ACHN (cell line): ENCODE results near the gene MOB1B.
A peak's percentile ranks its signal among the peaks of the same experiment; 100 is the strongest.

Experiments used
- DNase-seq: peaks from one replicate; pipeline ENCODE4 v3.0.0-alpha.2; 2015
- in situ Hi-C: cut with HindIII; loops from 2 replicates; pipeline ENCODE4 v1.10.0; 2017; ENCODE audit warnings: low sequenced_read_pairs, low pct_ligation_motif_present, low pct_unique_long_range_greater_than_20kb

The MOB1B gene

GRCh38 chr4:70945046-70945445 is 42.9 kb downstream of the MOB1B start:
- in situ Hi-C loops = no loop called here
- DNase-seq = no peak

DNA sequence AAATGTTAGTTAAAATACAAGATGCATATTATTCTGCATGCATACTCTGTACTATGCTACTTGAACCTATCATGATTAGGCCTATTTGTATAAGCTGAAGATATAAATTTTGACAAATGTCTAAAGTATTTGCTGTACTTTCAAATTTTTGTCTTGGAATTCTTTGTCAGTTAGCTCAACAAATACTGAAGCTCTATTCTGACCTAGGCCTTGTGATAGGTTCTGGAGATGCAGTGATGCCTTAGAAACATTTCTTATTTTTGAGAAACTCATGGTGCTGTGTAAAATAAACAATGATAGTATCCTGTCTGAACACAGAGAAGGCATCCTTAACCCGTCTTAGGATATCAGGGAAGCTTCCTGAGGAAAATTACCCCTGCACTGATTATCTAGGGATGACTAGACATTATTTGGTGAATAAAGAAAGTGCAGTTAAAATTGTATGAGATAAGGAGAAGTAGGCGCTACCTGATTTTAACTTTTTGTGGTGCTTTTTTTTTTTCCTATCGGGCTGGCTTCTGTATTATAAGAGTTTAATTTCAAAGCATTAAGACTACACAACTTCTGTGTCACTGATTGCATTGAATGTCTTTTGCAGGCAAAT is 43.4 kb downstream of the MOB1B start:
- in situ Hi-C loops = no loop called here
- DNase-seq = no peak

DNA sequence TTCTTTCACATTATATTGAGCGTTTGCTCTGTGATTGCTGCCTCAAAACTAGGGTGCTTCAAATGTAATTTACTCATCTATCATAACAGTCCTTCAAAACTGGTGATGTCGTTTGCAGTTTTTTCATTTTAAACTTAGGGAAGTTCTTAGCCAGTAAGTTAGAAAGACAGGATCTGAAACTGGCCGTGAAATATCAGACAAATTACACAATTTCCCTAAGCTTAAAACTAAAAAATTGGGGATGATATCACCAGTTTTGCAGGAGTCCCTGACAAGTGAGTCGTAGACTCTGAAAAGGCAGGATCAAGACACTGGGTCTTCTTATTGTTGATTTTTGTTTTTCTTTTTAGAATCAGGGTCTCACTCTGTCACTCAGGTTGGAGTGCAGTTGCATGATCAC is 44.8 kb downstream of the MOB1B start:
- in situ Hi-C loops = no loop called here
- DNase-seq = no peak

DNA sequence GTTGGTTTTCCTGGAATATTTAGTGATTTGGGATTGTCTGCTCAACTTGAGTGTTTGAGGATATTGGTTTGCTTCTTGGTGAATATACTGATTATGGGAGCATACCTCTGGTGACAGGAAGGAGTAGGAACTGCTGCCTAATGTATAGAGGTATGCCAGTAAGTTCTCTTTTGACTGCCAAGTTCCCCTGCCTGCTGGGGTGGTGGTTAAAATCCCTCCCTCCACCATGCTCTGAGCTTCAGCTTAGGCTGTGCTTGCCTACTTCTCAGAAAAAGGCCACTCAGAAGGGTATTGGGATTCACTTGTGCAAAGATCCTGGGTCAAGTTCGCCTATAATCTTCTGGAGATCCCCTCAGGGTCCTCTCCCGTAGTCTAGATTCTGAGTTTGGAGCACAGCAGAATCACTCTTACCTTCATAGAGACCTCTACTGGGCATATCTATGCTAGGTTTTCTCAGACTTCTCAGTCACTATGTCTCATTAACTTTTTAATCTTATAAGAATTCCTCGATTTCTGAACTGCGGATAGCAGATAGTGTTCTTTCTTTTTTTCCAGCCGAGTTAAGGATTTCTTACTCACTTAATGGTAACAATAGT is 46.6 kb downstream of the MOB1B start:
- in situ Hi-C loops = no loop called here
- no peak for DNase-seq

GRCh38 chr4:70954032-70954431 is 51.9 kb downstream of the MOB1B start:
- in situ Hi-C loops = no loop called here
- no peak for DNase-seq

DNA sequence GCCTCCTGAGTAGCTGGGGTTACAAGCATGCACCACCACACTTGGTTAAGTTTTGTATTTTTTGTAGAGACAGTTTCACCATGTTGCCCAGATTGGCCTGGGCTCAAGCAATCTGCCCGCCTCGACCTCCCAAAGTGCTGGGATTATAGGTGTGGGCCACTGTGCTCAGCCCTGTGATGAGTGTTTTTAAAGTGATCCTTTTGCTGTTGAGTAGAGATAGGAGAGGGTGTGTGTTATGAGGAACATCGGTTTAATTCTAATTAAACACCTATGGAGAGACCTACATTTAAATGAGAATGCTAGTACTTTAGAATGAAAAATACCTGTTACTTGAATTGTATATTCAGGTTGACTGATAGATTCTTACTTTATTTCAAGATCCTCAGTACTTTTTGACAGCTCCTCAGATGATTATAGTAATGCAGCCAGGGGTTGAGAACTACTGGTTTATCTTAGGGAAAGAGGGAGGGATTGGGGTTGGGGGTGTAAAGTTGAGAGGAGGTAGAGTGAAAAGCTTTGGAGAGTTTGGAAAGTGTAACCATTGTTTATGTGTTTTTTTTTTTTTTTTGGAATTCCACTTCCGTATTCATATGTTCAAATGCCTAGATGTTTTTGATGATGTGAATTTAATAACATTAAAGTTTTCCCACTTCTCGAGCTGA is 54.5 kb downstream of the MOB1B start:
- in situ Hi-C loops = no loop called here
- no peak for DNase-seq

DNA sequence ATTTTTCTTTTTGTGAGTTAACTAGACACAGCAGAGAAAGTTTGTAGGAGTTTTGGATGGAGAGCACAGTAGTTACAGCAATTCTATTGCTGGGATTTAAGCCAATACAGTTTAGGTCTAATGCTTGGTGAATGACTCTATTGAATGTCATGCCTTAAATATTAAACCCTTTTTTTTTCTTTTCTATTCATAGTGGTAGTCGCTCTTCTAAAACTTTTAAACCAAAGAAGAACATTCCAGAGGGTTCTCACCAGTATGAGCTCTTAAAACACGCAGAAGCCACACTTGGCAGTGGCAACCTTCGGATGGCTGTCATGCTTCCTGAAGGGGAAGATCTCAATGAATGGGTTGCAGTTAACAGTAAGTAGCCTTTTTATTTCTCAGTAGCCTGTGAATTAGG is 56.5 kb downstream of the MOB1B start:
- in situ Hi-C loops = no loop called here

DNA sequence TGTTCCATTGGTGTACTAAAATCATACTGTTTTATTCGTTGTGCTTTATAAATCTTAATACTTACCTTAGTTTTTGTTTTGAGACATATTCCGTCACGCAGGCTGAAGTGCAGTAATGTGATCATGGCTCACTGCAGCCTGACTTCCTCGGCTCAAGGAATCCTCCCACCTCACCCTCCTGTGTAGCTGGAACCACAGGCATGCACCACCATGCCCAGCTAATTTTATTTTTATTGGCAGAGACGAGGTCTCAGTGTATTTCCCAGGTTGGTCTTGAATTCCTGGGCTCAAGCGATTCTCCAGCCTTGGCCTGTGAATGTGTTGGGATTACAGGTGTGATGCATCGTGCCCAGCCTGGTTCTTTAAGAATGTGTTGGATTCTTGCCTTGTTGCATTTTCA is 66.9 kb downstream of the MOB1B start:
- no peak for DNase-seq
- in situ Hi-C loops = no loop called here

More for the DNA sequence above, 56.5 kb downstream of the MOB1B start:
- no peak for DNase-seq

GRCh38 chr4:70976252-70976651 is 74.1 kb downstream of the MOB1B start:
- DNase-seq = no peak
- in situ Hi-C loops = no loop called here

DNA sequence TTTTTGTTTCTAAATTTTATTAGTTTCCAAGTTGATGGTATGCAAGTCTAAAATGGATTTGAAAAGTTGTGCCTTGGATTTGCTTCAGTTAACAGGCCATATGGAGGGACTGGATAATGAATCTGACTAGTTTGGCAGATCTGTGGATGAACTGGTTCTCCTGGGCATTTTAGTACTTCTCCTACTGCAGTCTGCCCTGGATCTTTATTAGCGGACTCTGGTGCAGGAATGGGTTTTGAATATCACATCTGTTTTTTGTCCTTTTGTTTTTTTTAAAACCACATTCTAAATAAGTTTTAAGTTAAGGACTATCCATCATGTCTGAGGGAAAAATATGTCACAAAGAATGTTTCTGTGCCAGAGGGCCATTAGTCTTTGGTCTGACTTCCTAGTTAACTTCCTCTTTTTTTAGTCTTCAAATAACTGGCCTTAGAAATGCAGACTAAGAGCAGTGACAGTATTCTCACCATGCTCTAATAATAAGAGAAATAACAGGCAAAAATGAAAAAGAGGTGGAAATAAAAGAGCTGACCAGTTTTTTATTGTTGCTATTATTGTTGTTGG is 77.4 kb downstream of the MOB1B start:
- DNase-seq = no peak
- in situ Hi-C loops = no loop called here

DNA sequence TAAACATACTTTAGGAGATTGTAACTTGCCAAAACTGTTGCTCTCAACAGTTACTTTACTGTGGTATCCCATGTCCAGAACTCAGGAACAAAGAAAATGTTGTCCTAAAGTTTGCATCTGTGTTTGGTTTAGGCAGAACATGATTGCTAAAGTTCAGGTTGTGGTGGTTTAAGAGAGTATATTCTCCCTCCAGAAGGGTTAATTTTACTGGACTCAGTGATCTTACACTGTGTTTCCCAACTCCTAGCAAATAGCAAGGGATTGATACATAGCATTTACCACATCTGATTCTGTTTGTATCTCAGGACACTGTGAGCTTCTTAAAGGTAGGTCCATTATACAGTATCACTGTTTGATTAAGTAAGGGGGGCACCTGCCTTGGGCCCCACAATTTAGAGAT is 78.0 kb downstream of the MOB1B start:
- in situ Hi-C loops = no loop called here
- no peak for DNase-seq

DNA sequence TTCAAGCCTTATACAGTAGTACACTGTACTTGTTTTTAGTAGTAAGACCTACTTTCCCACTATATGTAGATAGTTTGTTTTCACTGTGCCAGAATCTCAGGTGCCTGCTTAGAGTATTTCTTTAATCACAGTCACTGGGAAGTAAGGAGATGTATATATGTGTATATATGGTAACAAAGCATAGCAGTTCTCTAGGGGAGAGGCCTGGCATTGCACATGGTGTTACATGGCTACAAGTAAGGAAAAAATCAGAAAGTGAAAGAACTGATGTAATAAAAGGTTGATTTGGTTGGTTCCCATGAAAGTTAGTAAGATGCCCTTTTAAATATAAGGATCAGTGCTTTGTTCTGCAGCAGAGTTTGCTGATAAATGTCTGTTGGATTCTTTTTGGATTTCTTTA is 81.9 kb downstream of the MOB1B start:
- in situ Hi-C loops = no loop called here
- no peak for DNase-seq

DNA sequence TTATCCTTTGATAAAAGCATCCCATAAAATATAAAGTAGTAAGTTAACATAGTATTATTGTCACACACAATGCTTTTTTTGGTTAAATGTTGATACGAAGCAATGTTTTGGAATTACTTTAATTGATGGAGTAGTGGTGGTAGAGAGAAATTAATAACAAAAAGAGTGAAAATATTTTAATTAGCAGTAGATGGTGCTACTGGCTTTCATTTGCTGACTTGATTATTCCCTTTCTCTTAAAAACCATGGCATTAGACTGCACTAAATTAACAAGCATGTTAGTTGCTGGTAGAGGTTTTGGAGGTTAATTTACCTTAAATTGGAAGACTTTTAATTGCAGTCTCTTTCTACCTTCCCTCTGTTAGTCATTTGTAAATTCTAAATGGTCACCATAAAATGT is 82.4 kb downstream of the MOB1B start:
- DNase-seq = no peak

GRCh38 chr4:70991596-70991995 is 89.4 kb downstream of the MOB1B start:
- no peak for DNase-seq
- in situ Hi-C loops = no loop called here

More for the DNA sequence above, 82.4 kb downstream of the MOB1B start:
- in situ Hi-C loops = no loop called here

DNA sequence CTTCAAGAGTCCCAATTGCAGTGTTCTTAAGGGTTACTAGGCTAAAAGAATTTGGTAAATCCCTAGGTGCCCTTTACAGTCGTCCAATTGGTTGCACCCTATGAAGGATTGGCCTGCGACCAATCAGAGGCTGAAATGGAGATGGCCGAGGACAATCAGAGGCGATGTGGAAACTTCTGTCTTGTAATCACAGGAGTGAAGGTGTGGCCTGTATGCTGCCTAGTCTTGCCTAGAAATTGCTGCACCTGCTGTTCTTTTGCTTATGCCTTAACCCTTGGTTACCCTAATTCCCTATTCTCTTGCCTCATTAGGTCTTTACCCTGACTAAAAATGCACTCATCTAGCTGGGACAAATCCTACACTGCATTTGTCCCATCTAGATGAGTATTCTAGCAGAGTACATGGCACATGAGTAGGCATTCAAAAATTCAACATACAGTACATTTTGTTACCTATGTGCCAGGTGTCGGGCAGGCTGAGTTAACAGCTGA is 90.3 kb downstream of the MOB1B start:
- in situ Hi-C loops = no loop called here
- no peak for DNase-seq

- DNase-seq = peak; percentile 90
- in situ Hi-C loops = no loop called here
These were observed 91.3 kb downstream of the MOB1B start, which contains the start of gene DCK for GRCh38 chr4:70993181-70994068. Gene DCK (plus strand): TSS chr4:70993649. CDS start chr4:70993836, 187 bp downstream.

DNA sequence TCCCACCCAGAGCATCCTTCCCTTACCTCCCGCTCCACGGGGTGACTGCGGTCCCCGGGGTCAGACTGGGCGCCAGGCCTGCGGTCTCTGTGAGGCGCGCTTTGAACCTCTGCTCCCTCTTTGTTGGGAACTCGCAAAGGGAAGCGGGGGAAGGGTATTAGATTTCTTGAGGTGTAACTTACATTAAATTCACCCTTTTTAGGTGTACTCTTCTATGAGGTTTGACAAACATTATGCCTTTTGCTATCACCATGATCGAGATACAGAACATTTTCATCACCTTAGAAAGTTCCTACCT is 91.8 kb downstream of the MOB1B start:
- in situ Hi-C loops = no loop called here
- no peak for DNase-seq

DNA sequence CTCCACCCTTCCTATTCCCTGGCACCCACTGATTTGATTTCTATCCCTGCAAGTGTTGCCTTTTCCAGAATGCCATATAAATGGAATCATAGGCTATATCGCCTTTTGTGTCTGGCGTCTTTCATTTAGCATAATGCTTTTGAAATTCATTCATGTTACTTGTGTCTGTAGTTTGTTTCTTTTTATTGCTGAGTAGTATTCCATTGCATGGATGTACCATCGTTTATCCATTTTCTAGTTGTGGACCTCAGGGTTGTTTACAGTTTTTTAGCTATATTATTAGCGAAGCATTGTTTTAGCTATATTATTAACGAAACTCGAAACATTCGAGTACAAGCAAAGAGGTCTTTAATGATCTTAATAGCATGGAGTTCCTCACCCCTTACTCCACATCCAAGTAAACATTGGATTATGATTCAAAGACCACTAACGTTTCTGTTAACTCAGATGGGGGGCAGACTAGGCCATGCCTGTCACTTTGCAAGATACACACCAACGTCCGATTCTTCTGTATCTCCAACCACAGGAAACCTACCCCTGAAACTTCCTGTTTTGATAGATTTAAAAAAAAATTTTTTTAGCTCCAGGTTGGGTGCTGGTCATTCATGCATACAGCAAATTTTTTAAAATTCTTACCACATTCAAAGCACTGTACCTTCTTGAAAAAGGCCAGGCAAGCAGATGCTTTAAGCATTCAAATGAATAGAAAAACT is 92.4 kb downstream of the MOB1B start:
- in situ Hi-C loops = no loop called here
- no peak for DNase-seq
